Astrocyte (in vitro differentiated cells and primary cell): ENCODE results near the gene GRID2IP.

ENCODE experiments used
- EZH2 ChIP-seq: IDR thresholded peaks from 2 replicates; pipeline ENCODE4 v1.6.1; 2012; ENCODE audit warnings: mild to moderate bottlenecking, low read length, inconsistent platforms; ENCODE audit not compliant: insufficient read depth
- TF ChIP-seq, protein P1 (sequence below): IDR thresholded peaks from 2 replicates; pipeline ENCODE4 v1.5.1; 2011; ENCODE audit warnings: low read depth, mild to moderate bottlenecking, inconsistent platforms, low read length, moderate library complexity; ENCODE audit not compliant: insufficient read depth

- TF ChIP-seq, protein P1, sequence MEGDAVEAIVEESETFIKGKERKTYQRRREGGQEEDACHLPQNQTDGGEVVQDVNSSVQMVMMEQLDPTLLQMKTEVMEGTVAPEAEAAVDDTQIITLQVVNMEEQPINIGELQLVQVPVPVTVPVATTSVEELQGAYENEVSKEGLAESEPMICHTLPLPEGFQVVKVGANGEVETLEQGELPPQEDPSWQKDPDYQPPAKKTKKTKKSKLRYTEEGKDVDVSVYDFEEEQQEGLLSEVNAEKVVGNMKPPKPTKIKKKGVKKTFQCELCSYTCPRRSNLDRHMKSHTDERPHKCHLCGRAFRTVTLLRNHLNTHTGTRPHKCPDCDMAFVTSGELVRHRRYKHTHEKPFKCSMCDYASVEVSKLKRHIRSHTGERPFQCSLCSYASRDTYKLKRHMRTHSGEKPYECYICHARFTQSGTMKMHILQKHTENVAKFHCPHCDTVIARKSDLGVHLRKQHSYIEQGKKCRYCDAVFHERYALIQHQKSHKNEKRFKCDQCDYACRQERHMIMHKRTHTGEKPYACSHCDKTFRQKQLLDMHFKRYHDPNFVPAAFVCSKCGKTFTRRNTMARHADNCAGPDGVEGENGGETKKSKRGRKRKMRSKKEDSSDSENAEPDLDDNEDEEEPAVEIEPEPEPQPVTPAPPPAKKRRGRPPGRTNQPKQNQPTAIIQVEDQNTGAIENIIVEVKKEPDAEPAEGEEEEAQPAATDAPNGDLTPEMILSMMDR, result no peak
- TF ChIP-seq EZH2, result no peak
Measured at GRCh38 chr7:6475433-6476186, 75.7 kb downstream of the GRID2IP start.
